GM23248 (cell line): Measurements from ENCODE around the gene TSPOAP1. TPM values are rescaled to one million over a fixed set of nuclear protein-coding genes. Genes with fewer than 3 reads are reported as not detected.

Experiments used
- DNase-seq: peaks from one replicate; pipeline ENCODE4 v3.0.0-alpha.2; 2015
- H2AFZ ChIP-seq: fragments of 200-600 bp; sonication (generic); 2 replicates; pipeline ENCODE4 v1.6.1; 2016; ENCODE audit warnings: antibody characterized with exemption
- H3F3A ChIP-seq: fragments of 200-600 bp; sonication (generic); 2 replicates; pipeline ENCODE4 v1.6.1; 2016; ENCODE audit warnings: mild to moderate bottlenecking, antibody characterized with exemption, mixed run types; ENCODE audit not compliant: insufficient read depth
- H3K27ac ChIP-seq: fragments of 200-600 bp; sonication (generic); 2 replicates; pipeline ENCODE4 v1.5.1; 2016; ENCODE audit warnings: mild to moderate bottlenecking
- H3K27me3 ChIP-seq: fragments of 200-600 bp; sonication (generic); replicated peaks from 2 replicates; pipeline ENCODE4 v1.6.1; 2016; ENCODE audit warnings: mild to moderate bottlenecking; ENCODE audit not compliant: insufficient read depth
- H3K36me3 ChIP-seq: fragments of 200-600 bp; sonication (generic); 2 replicates; pipeline ENCODE4 v1.6.1; 2016; ENCODE audit warnings: low read depth, mild to moderate bottlenecking
- H3K4me1 ChIP-seq: fragments of 200-600 bp; sonication (generic); 2 replicates; pipeline ENCODE4 v1.6.1; 2016; ENCODE audit warnings: mild to moderate bottlenecking; ENCODE audit not compliant: insufficient read depth
- H3K4me2 ChIP-seq: fragments of 200-600 bp; sonication (generic); one replicate; pipeline ENCODE4 v1.6.1; 2016; ENCODE audit warnings: mild to moderate bottlenecking; ENCODE audit not compliant: unreplicated experiment
- H3K4me3 ChIP-seq: fragments of 200-600 bp; sonication (generic); 2 replicates; pipeline ENCODE4 v1.5.1; 2016; ENCODE audit warnings: mild to moderate bottlenecking
- H3K79me2 ChIP-seq: fragments of 200-600 bp; sonication (generic); 2 replicates; pipeline ENCODE4 v1.6.1; 2016; ENCODE audit warnings: mild to moderate bottlenecking; ENCODE audit not compliant: insufficient read depth
- H3K9ac ChIP-seq: fragments of 200-600 bp; sonication (generic); 2 replicates; pipeline ENCODE4 v1.6.1; 2016; ENCODE audit warnings: mild to moderate bottlenecking
- H3K9me2 ChIP-seq: fragments of 200-600 bp; sonication (generic); 2 replicates; pipeline ENCODE4 v1.6.1; 2016; ENCODE audit warnings: mixed run types, mild to moderate bottlenecking, moderate library complexity; ENCODE audit not compliant: insufficient read depth
- H3K9me3 ChIP-seq: fragments of 200-600 bp; sonication (generic); one replicate; pipeline ENCODE4 v1.6.1; 2017; ENCODE audit warnings: low read depth
- H4K20me1 ChIP-seq: fragments of 200-600 bp; sonication (generic); 2 replicates; pipeline ENCODE4 v1.6.0; 2016; ENCODE audit not compliant: insufficient read depth
- EZH2 ChIP-seq: fragments of 200-600 bp; sonication (generic); IDR thresholded peaks from 2 replicates; pipeline ENCODE4 v1.6.1; 2018; ENCODE audit warnings: antibody characterized with exemption, mild to moderate bottlenecking; ENCODE audit not compliant: insufficient read depth, poor library complexity, severe bottlenecking
- EZH2phosphoT487 ChIP-seq: fragments of 200-600 bp; sonication (generic); IDR thresholded peaks from 2 replicates; pipeline ENCODE4 v1.6.1; 2018; ENCODE audit warnings: antibody characterized with exemption, moderate library complexity, mild to moderate bottlenecking, low read depth; ENCODE audit not compliant: insufficient read depth
- WGBS, 2 experiments: methylation state at CpG; one replicate each; pipeline ENCODE4 v1.1.6; 2015 to 2017; ENCODE audit warnings: low lambda C conversion rate in 2 of 2, low coverage in 1 of 2; ENCODE audit errors: missing lambda C conversion rate in 2 of 2; 5-methylcytosine and 5-hydroxymethylcytosine counted together
- in situ Hi-C: fragments of 300-500 bp; cut with MboI; formaldehyde crosslinking; loops from 2 replicates; pipeline ENCODE4 v1.15.0; 2020
- polyA plus RNA-seq: library from polyadenylated mRNA; unstranded; fragments of >200 nt; fragmentation: Nextera tagmentation; extraction: Ambion mirVana; gene quantifications from 2 replicates; pipeline ENCODE4 v1.2.1, GENCODE V29; 2016
- total RNA-seq: library from RNA; depleted of rRNA; stranded (reverse); fragments of >200 nt; shearing (Covaris generic); gene quantifications from 2 replicates; pipeline ENCODE4 v1.2.3, GENCODE V29; 2014

TSPOAP1 gene
- total and polyA plus RNA-seq, 2 experiments from 2014 or later: 0.76 to 1.0 TPM

- TF ChIP-seq EZH2phosphoT487 (no peak), EZH2 (no peak)
- Histone ChIP-seq H3K4me3 (no peak overlapping the region), H3K4me1 (no peaks in the 10 kb centered on the region), H3K4me2 (no peak overlapping the region), H3K79me2 (no peaks in the 10 kb centered on the region), H2AFZ (no peak overlapping the region), H4K20me1 (no peaks in the 10 kb centered on the region), H3K9me2 (no peaks in the 10 kb centered on the region), H3K36me3 (no peaks in the 10 kb centered on the region), H3K27me3 (peaks cover 40% of the 10 kb centered on the region), H3F3A (no peaks in the 10 kb centered on the region), H3K27ac (no peak overlapping the region), H3K9ac (no peak overlapping the region), H3K9me3 (no peaks in the 10 kb centered on the region)
- in situ Hi-C loops: no loop called here
- WGBS, 2 experiments: 66 to 68% methylated on average over 7 of the region's 7 CpGs
- no peak for DNase-seq
These were observed 62.4 kb downstream of the TSPOAP1 start for GRCh38 chr17:58265902-58266875.

GRCh38 chr17:58265271-58265670 lies 63.3 kb downstream of the TSPOAP1 start:
- Histone ChIP-seq H3K4me3 (no peak overlapping the region), H2AFZ (no peak overlapping the region), H3K79me2 (no peaks in the 10 kb centered on the region), H3K9ac (no peak overlapping the region), H4K20me1 (no peaks in the 10 kb centered on the region), H3K9me3 (no peaks in the 10 kb centered on the region), H3K4me2 (no peak overlapping the region), H3K4me1 (no peaks in the 10 kb centered on the region), H3K9me2 (no peaks in the 10 kb centered on the region), H3K36me3 (no peaks in the 10 kb centered on the region), H3K27ac (no peak overlapping the region), H3F3A (no peaks in the 10 kb centered on the region), H3K27me3 (peaks cover 49% of the 10 kb centered on the region)
- in situ Hi-C loops: no loop called here
- no peak for DNase-seq
- 58 to 61% methylated on average over 4 of the region's 4 CpGs for WGBS, 2 experiments
- no peak for TF ChIP-seq EZH2
- TF ChIP-seq EZH2phosphoT487: no peak

- in situ Hi-C loops: no loop called here
- Histone ChIP-seq H3K27me3 (peaks cover 52% of the 10 kb centered on the region), H4K20me1 (no peaks in the 10 kb centered on the region), H3K4me2 (no peak overlapping the region), H3K4me1 (no peaks in the 10 kb centered on the region), H3K4me3 (no peak overlapping the region), H3K9me3 (no peaks in the 10 kb centered on the region), H2AFZ (no peak overlapping the region), H3K9me2 (no peaks in the 10 kb centered on the region), H3K27ac (no peak overlapping the region), H3K36me3 (no peaks in the 10 kb centered on the region), H3K79me2 (no peaks in the 10 kb centered on the region), H3F3A (no peaks in the 10 kb centered on the region), H3K9ac (no peak overlapping the region)
- WGBS, 2 experiments: 31 to 41% methylated on average over 6 of the region's 6 CpGs
- TF ChIP-seq EZH2 (no peak), EZH2phosphoT487 (no peak)
- no peak for DNase-seq
These were observed 64.0 kb downstream of the TSPOAP1 start for GRCh38 chr17:58264407-58265103.

- no peaks in the 10 kb centered on the region for H3K36me3 ChIP-seq
- WGBS, 2 experiments: 7 to 13% methylated on average over 1 of the region's 1 CpG
- no peak overlapping the region for H3K9ac ChIP-seq
- H3K4me2 ChIP-seq: no peak overlapping the region
- H3F3A ChIP-seq: no peaks in the 10 kb centered on the region
- no peaks in the 10 kb centered on the region for H3K79me2 ChIP-seq
- H3K4me3 ChIP-seq: no peak overlapping the region
- H3K9me2 ChIP-seq: no peaks in the 10 kb centered on the region
- H3K4me1 ChIP-seq: no peaks in the 10 kb centered on the region
- no peak for DNase-seq
- in situ Hi-C loops: no loop called here
- no peak overlapping the region for H3K27ac ChIP-seq
- no peak for TF ChIP-seq EZH2phosphoT487
- TF ChIP-seq EZH2: no peak
- no peaks in the 10 kb centered on the region for H4K20me1 ChIP-seq
- H3K27me3 ChIP-seq: peaks cover 56% of the 10 kb centered on the region
- no peaks in the 10 kb centered on the region for H3K9me3 ChIP-seq
- H2AFZ ChIP-seq: no peak overlapping the region
These were observed 64.8 kb downstream of the TSPOAP1 start for GRCh38 chr17:58263773-58264172.
